ENCODE results near the gene MICAL2.
A peak's percentile ranks its signal among the peaks of the same experiment; 100 is the strongest.

Gene MICAL2

DNA sequence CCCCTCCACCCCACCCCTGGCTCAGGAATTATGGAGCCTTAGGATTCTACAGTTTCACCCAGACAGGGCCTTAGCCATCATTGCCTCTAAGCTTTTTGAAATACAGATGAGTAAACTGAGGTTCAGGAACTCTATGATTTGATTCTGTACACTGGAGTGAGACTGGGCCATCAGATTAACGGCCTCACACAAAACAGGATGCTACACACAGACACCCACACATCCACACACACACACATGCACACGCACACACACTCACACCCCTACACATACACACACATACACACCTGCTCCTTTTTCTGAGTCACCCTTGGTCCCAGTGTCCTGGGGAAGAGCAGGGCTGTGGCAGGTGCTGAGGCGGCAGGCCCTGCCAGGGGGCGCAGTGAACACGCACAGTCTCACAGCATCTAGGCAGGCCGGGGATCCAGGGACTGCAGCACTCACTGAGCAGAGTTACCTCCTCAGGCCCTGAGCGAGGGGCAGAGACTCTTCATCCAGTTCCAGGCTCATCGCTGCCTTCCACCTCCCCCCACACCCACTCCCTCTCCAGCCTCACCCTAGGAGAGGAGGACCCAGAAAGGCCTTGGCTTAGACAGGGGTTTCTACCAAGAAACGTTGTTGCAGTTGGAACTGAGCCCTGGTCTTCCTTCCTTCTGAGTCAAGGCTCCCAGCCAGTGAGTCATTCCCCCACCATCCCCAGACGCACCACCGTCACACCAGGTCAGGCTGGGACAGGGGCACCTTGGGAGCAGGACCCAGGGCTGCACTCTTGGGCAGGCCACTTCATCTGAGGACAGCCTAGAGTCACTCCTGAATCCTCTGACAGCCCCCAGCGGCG is 177.2 kb downstream of the MICAL2 start:
- DNase-seq (ENCODE audit: low spot score), result peak; percentile 92

DNA sequence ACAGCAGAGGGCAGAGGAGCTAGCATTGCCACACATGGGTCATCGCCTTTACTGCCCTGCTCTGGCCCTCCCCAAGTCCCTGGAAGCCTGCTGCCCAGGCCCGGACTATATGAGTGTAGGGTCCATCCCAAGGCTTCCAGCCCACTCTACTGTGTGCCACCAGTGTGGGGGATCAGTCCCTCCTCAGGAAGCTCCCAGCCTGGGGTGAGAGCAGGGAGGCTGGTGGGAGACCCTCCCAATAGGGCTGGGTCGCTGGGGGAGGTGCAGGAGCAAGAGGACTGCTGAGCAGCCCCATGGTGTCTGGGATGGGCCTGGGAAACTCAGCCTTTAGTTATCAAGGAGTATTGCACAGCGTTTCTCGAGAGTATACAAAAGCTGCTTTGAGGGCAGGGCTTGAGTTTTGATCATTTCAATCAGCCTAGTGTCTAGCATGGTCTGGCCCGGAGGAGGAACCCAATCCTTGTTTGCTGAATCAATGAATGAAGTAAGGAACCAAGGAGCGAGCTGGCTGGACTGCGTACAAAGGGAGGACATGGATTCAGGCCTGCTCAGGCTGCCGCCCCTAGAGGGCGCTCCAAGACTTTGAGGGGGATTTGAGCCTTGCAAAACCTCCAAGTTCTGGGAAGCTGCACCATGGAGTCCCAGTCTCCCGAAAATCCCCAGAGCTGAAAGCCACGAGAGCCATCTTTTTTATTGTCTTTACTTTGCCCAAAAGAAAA is 178.0 kb downstream of the MICAL2 start:
- peak; percentile 90 for DNase-seq (ENCODE audit: low spot score)

DNA sequence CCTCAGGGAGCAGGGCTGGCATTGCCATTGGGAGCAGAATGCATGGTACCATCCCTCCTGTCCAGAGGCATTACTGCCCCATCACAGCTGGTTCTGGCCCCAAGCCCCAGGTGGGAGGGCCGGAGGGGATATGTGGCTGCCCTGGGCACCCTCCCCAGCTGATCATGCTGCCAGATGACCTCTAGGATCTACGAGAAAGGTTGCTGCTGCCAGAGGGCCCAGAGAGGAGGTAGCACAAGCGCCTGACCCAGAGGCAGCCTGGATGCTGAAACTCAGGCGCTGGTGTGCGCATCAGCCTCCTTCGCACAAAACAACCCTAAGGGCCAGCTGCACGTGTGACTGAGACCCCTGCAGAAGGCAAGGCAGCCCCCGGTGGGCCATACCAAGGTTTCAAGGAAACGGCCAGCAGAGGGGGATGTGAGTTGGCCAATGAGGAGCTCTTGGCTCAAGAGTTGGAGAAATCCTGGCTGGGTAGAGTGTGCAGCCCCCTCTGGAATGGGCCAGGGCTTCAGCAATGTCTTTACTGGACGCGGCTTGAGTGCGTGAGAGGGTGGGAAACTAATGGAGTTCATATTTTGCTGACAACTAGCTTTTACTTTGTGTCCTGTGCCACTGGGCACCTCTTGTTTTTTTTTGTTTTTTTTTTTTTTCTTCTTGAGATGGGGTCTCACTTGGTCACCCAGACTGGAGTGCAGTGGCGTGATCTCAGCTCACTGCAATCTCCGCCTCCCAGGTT is 178.7 kb downstream of the MICAL2 start:
- DNase-seq (ENCODE audit: low spot score), result no peak

DNA sequence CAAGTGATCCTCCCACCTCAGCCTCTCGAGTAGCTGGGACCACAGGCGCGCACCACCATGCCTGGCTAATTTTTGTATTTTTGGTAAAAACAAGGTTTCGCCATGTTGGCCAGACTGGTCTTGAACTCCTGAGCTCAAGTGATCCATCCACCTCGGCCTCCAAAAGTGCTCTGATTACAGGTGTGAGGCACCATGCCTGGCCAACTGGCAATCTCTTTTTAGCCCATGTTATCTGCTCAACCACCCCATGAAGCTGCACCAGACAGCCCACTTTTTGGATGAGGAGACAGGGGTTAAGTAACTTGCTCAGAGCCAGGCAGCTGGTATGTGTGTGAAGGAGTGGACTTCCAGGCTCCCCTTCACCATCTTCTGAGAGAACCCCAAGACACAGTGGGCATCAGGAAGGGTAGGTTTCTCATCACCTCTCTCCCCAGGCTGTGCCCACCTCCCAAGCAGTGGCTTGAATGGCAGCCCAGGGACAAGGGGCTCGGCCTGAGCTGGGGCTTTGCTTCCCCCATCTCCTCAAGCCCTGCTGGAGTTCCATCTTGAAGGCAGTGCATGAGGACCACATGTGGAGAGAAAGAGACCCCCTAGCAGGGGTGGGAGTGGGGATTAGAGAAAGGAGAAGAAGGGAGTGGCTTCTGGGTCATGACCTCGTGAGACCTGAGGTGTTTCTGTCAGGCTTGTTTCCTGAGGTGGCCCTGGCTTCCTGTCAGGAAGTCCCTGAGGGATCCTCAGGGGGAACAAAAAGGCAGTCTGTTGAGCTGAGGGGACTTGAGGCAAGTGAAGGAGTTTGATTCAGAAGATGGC is 179.5 kb downstream of the MICAL2 start:
- DNase-seq (ENCODE audit: low spot score), result no peak

DNA sequence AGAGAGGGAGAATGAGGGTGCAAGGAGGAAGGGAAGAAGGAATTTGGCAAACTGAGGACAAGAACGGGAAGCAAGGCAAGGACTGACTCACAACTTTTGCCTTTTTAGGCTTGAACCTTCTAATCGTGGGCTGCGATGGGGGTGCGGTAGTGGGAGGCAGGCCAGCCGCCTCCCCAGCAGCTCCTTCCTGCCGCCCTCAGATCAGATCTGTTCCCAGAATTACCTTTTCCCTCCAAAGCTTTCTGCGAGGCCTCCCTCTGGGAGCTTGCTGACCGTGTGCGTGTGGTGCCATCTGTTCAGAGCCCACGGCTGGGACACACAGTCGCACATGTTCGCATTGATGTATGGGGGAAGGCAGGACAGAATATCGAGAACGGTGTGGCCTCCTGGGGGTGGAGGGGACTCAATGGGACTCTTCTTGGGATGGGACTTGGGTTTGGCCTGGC is 180.1 kb downstream of the MICAL2 start:
- DNase-seq (ENCODE audit: low spot score), result no peak

DNA sequence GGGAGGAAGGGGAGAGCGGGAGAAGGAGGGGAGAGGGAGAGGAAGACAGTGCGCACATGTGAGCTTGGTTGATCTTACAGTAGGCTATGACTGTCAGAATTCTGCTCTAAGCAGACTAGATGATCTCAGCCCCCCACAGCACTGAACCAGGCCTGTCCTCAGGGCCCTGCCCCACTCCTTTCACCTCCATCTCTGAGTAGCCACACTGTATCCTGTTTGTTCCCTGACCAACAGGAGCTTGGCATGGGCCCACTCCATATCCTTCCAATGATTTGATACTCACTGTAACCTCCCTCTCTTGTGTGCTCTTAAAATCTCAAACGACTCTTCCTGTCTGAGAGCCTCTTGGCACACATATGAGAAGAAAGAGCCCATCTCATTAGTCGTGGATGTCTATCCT is 180.9 kb downstream of the MICAL2 start:
- no peak for DNase-seq (ENCODE audit: low spot score)

DNA sequence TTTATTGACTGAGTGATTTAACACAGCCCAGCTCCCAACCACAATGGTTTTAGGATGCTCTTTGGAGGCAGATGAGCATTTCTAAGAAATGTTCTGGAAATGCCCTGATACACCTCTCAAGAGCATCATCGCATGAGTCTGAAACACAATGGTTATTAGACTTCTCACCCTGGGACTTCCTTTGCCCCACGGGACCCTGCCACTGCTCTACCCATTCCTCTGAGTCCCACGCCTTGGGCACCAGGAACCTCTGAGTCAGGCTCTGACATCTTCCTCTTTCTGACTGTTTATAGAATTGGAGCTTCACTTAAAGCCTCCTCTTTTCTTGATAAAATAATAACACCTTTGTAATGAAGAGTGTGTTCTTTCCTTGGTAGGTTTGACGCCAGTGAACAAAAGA is 181.4 kb downstream of the MICAL2 start:
- DNase-seq (ENCODE audit: low spot score), result no peak

DNA sequence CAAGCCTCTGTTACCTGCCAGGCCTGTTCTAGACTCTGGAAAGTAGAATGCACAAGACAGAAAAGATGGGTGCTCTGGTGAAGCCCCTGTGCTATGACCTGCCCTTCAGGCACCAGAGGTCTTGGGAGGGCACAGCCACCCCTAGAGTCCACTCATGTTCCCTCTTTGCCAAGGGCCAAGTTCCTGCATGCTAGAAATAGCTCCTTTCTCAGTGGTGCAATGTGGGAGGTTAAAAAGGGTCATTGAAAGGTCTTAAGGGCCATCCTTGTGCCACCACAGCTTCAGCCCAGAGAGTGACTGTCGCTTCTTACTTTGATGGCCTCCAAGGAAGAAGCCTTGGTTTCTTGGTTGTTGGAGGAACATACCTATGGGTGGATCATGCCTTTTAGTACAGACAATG is 182.4 kb downstream of the MICAL2 start:
- DNase-seq (ENCODE audit: low spot score), result no peak

DNA sequence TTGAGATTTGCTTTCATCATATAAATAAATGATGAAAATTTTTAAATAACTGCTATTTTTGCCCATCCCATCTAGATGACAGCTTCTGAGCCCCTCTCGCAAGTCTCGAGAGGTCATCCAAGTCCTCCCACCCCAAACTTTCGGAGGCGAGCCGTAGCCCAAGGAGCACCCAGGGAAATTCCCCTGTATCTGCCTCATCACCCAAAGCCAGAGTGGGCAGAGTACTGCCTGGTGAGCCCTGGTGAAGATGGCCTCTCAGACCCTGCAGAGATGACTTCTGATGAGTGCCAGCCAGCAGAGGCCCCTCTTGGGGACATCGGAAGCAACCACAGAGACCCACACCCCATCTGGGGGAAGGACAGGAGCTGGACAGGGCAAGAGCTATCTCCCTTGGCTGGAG is 183.1 kb downstream of the MICAL2 start:
- DNase-seq (ENCODE audit: low spot score), result no peak

DNA sequence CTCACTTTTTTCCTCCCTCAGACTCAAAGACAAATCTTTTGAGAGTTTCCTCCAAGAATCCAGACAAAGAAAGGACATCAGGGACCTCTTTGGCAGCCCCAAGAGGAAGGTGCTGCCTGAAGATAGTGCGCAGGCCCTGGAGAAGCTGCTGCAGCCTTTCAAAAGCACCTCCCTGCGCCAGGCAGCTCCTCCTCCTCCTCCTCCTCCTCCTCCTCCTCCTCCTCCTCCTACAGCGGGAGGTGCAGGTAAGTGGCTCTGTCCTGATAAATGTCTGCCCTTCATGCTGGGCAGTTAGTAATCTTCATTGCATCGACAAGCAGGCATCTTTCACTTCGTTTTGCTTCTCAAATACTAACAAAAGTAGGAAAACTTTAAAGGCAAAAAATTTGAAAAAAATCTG is 184.2 kb downstream of the MICAL2 start:
- DNase-seq (ENCODE audit: low spot score), result no peak

DNA sequence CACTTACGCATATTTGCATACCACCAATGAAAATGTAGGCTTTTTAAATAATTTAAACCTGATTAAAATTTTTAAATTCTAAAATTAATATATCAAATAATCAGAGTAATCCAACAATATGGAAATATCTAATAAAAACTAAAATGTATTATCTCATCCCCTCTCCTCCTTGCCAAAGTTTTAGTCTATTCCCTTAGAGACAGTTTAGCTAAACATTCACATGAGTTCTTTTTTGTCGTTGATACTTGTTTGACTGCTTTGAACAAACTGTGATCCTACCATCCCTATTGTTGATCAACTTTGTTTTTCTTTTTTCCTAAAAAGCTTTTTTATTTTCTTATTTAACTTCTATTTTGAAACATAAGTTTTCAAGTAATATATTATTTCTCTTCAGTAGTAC is 185.6 kb downstream of the MICAL2 start:
- no peak for DNase-seq (ENCODE audit: low spot score)

DNA sequence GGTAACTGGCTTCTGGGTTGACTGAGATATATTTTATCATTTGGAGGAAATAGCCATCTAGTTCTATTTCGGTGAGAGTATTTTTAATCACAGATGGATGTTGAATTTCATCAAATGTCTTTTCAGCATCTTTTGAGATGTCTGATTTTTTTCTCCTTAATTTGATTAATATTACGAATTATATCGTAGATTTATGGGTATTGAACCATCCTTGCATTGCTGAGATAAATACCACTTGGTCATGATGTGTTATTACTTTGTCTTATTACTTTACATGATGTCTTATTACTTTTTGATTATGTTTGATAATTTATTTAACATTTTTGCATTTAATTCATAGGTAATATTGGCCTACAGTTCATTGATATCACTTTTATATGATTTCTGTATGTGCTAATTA is 188.2 kb downstream of the MICAL2 start:
- no peak for DNase-seq (ENCODE audit: low spot score)

DNA sequence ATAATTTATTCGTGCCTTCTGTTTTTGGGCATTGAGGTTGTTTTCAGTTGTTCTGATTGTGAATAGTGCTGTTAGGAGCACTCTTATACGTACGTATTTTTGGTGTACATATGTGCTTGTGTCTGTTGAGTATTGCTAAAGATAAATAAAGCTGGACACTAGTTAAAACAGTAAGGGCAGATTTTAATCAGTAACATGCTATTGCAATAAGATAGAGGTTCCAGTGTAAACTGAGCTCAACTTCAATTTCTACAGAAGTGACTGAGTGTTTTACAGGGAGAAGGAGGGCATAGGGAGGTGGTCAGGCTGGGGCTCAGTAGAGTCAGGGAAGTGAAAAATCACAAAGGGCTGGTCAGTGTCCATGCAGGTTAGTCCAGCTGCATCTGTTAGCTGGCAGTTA is 191.0 kb downstream of the MICAL2 start:
- DNase-seq (ENCODE audit: low spot score), result no peak

DNA sequence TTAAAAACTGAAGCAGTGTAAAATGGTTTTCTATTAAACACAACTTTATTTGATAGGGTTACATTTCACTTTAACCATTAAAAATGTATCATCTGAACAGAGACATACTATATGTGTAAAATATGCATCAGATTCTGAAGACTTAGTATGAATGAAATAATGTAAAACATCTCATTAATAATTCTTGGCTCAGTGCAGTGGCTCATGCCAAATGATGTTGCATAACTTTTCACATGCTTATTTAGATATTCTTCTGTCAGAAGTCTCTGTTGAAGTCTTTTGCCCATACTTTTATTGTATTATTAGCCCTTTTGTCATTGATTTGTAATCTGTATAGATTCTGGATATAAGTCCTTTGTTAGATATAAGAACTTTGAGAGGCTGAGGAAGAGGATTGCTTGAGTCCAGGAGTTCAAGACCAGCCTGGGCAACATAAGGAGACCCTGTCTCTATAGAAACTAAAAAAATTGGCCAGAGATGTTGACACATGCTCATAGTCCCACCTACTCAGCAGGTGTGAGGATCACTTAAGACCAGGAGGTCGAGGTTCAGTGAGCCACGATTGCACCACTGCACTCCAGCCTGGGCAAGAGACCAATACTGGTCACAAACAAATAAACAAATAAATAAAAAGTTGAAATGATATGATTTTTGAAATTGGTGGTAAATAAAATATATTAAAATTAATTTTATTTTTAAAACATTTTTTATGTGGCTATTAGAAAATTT is 193.2 kb downstream of the MICAL2 start:
- no peak for DNase-seq (ENCODE audit: low spot score)

DNA sequence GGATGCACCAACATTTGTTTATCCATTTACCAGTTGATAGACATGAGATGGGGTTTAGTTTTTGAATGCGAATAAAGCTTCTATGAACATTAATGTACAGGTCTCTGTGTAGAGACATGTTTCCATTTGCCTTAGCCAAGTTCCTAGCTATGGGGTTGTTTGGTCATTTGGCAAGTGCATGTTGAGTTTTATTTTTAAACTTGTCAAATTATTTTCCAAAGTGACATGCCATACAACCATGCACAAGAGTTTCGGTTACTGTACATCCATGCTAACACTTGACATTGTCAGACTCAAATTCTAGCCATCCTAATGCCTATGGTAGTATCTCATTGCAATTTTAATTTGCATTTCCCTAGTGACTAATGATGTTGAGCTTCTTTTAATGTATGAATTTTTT is 196.4 kb downstream of the MICAL2 start:
- DNase-seq (ENCODE audit: low spot score), result no peak

DNA sequence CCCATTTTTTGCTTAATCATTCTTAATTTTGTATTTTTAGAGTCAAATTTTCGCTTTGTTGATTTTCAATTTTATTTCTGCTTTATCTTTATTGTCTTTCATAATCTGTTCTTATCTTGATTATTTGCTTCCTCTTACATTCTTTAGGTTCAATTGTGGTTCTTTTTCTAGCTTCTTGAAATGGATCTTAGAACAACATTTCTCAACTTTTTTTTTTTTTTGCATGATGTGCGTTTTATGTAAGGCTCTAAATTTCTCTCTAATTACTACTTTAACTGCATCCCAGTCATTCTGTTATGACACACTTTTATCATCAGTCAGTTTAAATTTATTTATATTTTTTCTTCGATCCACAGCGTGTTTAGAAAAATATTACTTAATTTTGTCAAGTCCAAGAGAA is 201.7 kb downstream of the MICAL2 start:
- DNase-seq (ENCODE audit: low spot score), result no peak
